Nephron (organoid): Measurements from ENCODE around the gene OR2V1.
"Not testable (repeated sequence)": the region's sequence is repeated elsewhere in the genome, so short reads cannot be mapped to it uniquely, and the experiment has no call there.

Experiments
- H3K27ac Mint-ChIP-seq, 3 experiments: 2 replicates each; pipeline ENCODE4 v1.8.0; 2020; ENCODE audit warnings: mixed read lengths in 3 of 3, mild to moderate bottlenecking in 2 of 3, moderate library complexity in 1 of 3
- H3K27me3 Mint-ChIP-seq: 2 replicates; pipeline ENCODE4 v1.8.0; 2021; ENCODE audit warnings: low read depth, mild to moderate bottlenecking, moderate library complexity, mixed read lengths
- H3K36me3 Mint-ChIP-seq: 2 replicates; pipeline ENCODE4 v1.8.0; 2020; ENCODE audit warnings: low read depth, mixed read lengths
- H3K4me1 Mint-ChIP-seq: 2 replicates; pipeline ENCODE4 v1.8.0; 2020; ENCODE audit warnings: mixed read lengths
- H3K4me3 Mint-ChIP-seq, 3 experiments: 2 replicates each; pipeline ENCODE4 v1.8.0; 2020; ENCODE audit warnings: mild to moderate bottlenecking in 3 of 3, mixed read lengths in 3 of 3, moderate library complexity in 2 of 3
- H3K9me3 Mint-ChIP-seq: 2 replicates; pipeline ENCODE4 v1.8.0; 2020; ENCODE audit warnings: mixed read lengths
- CTCF ChIP-seq, 3 experiments: fragments of 200-600 bp; sonication (generic); IDR thresholded peaks; one replicate each; pipeline ENCODE4 v1.5.0; 2021; ENCODE audit warnings: antibody characterized with exemption in 3 of 3; ENCODE audit not compliant: unreplicated experiment in 3 of 3

The OR2V1 gene

GRCh38 chr5:181152406-181152805 is 21.4 kb upstream of the OR2V1 start:
- Mint-ChIP-seq H3K4me3 (no peak overlapping the region), H3K4me1 (no peaks in the 10 kb centered on the region), H3K27ac (no peak overlapping the region), H3K9me3 (peaks cover 2% of the 10 kb centered on the region), H3K27me3 (peaks cover 53% of the 10 kb centered on the region), H3K36me3 (no peaks in the 10 kb centered on the region)
- no peak for TF ChIP-seq CTCF (IDR thresholded peaks at IDR 0.05; ENCODE audit: unreplicated experiment in 3 of 3)

GRCh38 chr5:181151146-181151545 is 20.2 kb upstream of the OR2V1 start:
- peaks cover 11% of the 10 kb centered on the region for H3K9me3 Mint-ChIP-seq
- no peak for TF ChIP-seq CTCF (IDR thresholded peaks at IDR 0.05; ENCODE audit: unreplicated experiment in 3 of 3)
- no peaks in the 10 kb centered on the region for H3K36me3 Mint-ChIP-seq
- no peaks in the 10 kb centered on the region for H3K4me1 Mint-ChIP-seq
- peaks cover 57% of the 10 kb centered on the region for H3K27me3 Mint-ChIP-seq
- no peak overlapping the region for H3K27ac Mint-ChIP-seq
- no peak overlapping the region for H3K4me3 Mint-ChIP-seq

GRCh38 chr5:181149806-181150733 is 19.1 kb upstream of the OR2V1 start:
- no peak overlapping the region for H3K4me3 Mint-ChIP-seq
- TF ChIP-seq CTCF (IDR thresholded peaks at IDR 0.05; ENCODE audit: unreplicated experiment in 3 of 3) = no peak

GRCh38 chr5:181149355-181149754 is 18.4 kb upstream of the OR2V1 start:
- Mint-ChIP-seq H3K9me3 (peaks cover 13% of the 10 kb centered on the region), H3K4me1 (no peaks in the 10 kb centered on the region), H3K36me3 (no peaks in the 10 kb centered on the region), H3K27me3 (peaks cover 57% of the 10 kb centered on the region), H3K4me3 (no peak overlapping the region), H3K27ac (no peak overlapping the region)
- no peak for TF ChIP-seq CTCF (IDR thresholded peaks at IDR 0.05; ENCODE audit: unreplicated experiment in 3 of 3)

More at GRCh38 chr5:181149806-181150733, 19.1 kb upstream of the OR2V1 start:
- Mint-ChIP-seq H3K9me3 (peaks cover 12% of the 10 kb centered on the region), H3K27ac (no peak overlapping the region), H3K27me3 (peaks cover 57% of the 10 kb centered on the region), H3K4me1 (no peaks in the 10 kb centered on the region), H3K36me3 (no peaks in the 10 kb centered on the region)

DNA sequence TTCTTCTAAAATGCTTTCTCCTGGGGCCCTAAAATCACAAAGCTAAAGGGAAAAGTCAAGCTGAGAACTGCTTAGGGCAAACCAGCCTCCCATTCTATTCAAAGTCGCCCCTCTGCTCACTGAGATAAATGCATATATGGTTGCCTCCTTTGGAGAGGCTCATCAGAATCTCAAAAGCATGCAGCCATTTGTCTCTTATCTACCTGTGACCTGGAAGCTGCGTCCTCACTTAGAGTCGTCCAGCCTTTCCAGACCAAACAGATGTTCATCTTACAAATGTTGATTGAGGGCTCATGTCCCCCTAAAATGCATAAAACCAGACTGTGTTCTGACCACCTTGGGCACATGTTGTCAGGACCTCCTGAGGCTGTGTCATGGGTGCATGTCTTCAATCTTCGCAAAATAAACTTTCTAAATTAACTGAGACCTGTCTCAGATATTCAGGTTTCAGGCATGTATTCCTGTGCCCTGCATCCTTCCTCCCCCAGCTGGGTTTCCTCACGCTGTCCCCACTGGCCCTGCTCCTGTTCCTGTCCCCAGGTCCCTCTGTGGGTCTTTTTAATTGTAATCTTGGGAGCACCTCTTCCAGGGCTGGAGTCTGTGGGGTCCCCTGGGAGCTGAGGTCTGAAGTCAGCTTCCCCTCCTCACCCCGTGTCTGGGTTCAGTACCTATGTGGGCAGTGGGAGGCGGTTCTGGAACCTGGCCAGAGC is 16.1 kb upstream of the OR2V1 start, which contains the start of gene OR2V2:
Gene OR2V2 (plus strand): TSS at position 660 of the 710 bp plus-strand sequence. CDS start 7,357 bp downstream, outside the sequence.
- not testable (repeated sequence) for H3K36me3 Mint-ChIP-seq, H3K4me1 Mint-ChIP-seq, H3K27ac Mint-ChIP-seq, H3K4me3 Mint-ChIP-seq
- Mint-ChIP-seq H3K9me3 (peaks cover 13% of the 10 kb centered on the region), H3K27me3 (peaks cover 56% of the 10 kb centered on the region)

- Mint-ChIP-seq H3K27ac (no peak overlapping the region), H3K4me1 (no peaks in the 10 kb centered on the region), H3K27me3 (peaks cover 51% of the 10 kb centered on the region), H3K4me3 (no peak overlapping the region), H3K9me3 (peaks cover 13% of the 10 kb centered on the region), H3K36me3 (no peaks in the 10 kb centered on the region)
- no peak for TF ChIP-seq CTCF (IDR thresholded peaks at IDR 0.05; ENCODE audit: unreplicated experiment in 3 of 3)
Observed at GRCh38 chr5:181145133-181145532, 14.2 kb upstream of the OR2V1 start.
